CD14-positive monocyte (primary cell): ENCODE results near the gene GAB1. TPM values are rescaled to one million over a fixed set of nuclear protein-coding genes. Genes with fewer than 3 reads are reported as not detected.

ENCODE experiments used
- DNase-seq, 3 donors: peaks; one replicate each; pipeline ENCODE4 v3.0.0-alpha.2; 2011 to 2022
- H2AFZ ChIP-seq: 2 replicates; pipeline ENCODE4 v1.6.0; 2012; ENCODE audit warnings: mild to moderate bottlenecking, low read depth, low read length, inconsistent platforms; ENCODE audit not compliant: insufficient read depth, poor library complexity, severe bottlenecking
- H3K27ac ChIP-seq, 2 donors: 1 replicate in 1 of 2; 2 replicates in 1 of 2; pipeline ENCODE4 v1.5.1; 2012 to 2013; ENCODE audit warnings: low read length in 2 of 2, control low read depth in 1 of 2, inconsistent platforms in 1 of 2, low read depth in 1 of 2, mild to moderate bottlenecking in 1 of 2
- H3K27me3 ChIP-seq, 2 donors: one replicate each; pipeline versions ENCODE4 v1.6.0 to v1.6.1; 2011 to 2013; ENCODE audit warnings: low read length in 2 of 2; ENCODE audit not compliant: control insufficient read depth in 2 of 2, insufficient read depth in 2 of 2
- H3K36me3 ChIP-seq, 2 donors: replicated peaks in 1 of 2; 1 replicate in 1 of 2; 2 replicates in 1 of 2; pipeline versions ENCODE4 v1.5.1 to v1.6.1; 2012 to 2013; ENCODE audit warnings: low read length in 2 of 2, control low read depth in 1 of 2, inconsistent platforms in 1 of 2, mild to moderate bottlenecking in 1 of 2; ENCODE audit not compliant: insufficient read depth in 2 of 2, control insufficient read depth in 1 of 2
- H3K4me1 ChIP-seq, 2 donors: 1 replicate in 1 of 2; 2 replicates in 1 of 2; pipeline versions ENCODE4 v1.5.1 to v1.6.1; 2012 to 2013; ENCODE audit warnings: low read length in 2 of 2, control low read depth in 1 of 2, inconsistent platforms in 1 of 2, mild to moderate bottlenecking in 1 of 2, moderate library complexity in 1 of 2; ENCODE audit not compliant: insufficient read depth in 2 of 2, control insufficient read depth in 1 of 2
- H3K4me2 ChIP-seq: replicated peaks from 2 replicates; pipeline ENCODE3; 2012; ENCODE audit warnings: low read length, moderate library complexity, mild to moderate bottlenecking; ENCODE audit not compliant: poor library complexity, severe bottlenecking; ENCODE audit errors: extremely low read depth
- H3K4me3 ChIP-seq, 3 experiments: fragments of 200-600 bp in 1 of 3; sonication (generic) in 1 of 3; replicated peaks in 1 of 3; 1 replicate in 2 of 3; 2 replicates in 1 of 3; pipeline ENCODE4 v1.5.1; 2011 to 2013; ENCODE audit warnings: low read length in 3 of 3, mild to moderate bottlenecking in 3 of 3, control low read depth in 2 of 3, low read depth in 2 of 3, inconsistent platforms in 1 of 3, moderate library complexity in 1 of 3
- H3K79me2 ChIP-seq: 2 replicates; pipeline ENCODE4 v1.6.0; 2012; ENCODE audit warnings: mild to moderate bottlenecking, control low read depth, inconsistent platforms, low read length, moderate library complexity; ENCODE audit not compliant: insufficient read depth
- H3K9ac ChIP-seq: 2 replicates; pipeline ENCODE4 v1.6.0; 2017; ENCODE audit warnings: low read length, mild to moderate bottlenecking; ENCODE audit not compliant: insufficient read depth, poor library complexity, severe bottlenecking
- H3K9me3 ChIP-seq, 2 donors: replicated peaks in 1 of 2; 1 replicate in 1 of 2; 2 replicates in 1 of 2; pipeline versions ENCODE4 v1.5.1 to v1.6.1; 2012 to 2013; ENCODE audit warnings: low read length in 2 of 2, control low read depth in 1 of 2; ENCODE audit not compliant: control insufficient read depth in 1 of 2, insufficient read depth in 1 of 2
- H4K20me1 ChIP-seq: 2 replicates; pipeline ENCODE4 v1.6.0; 2012; ENCODE audit warnings: mild to moderate bottlenecking, low read length, control low read depth, moderate library complexity; ENCODE audit not compliant: insufficient read depth
- H3K27ac Mint-ChIP-seq, 7 donors: one replicate each; pipeline ENCODE4 v1.8.0; 2020; ENCODE audit warnings: mild to moderate bottlenecking in 7 of 7, mixed read lengths in 7 of 7, moderate library complexity in 6 of 7, inconsistent platforms in 2 of 7
- H3K27me3 Mint-ChIP-seq, 3 donors: one replicate each; pipeline ENCODE4 v1.8.0; 2021 to 2022; ENCODE audit warnings: low read depth in 3 of 3, mild to moderate bottlenecking in 3 of 3, mixed read lengths in 3 of 3, moderate library complexity in 3 of 3, inconsistent platforms in 1 of 3
- H3K36me3 Mint-ChIP-seq, 2 donors: one replicate each; pipeline ENCODE4 v1.8.0; 2020; ENCODE audit warnings: mixed read lengths in 2 of 2, inconsistent platforms in 1 of 2, mild to moderate bottlenecking in 1 of 2
- H3K4me1 Mint-ChIP-seq: one replicate; pipeline ENCODE4 v1.8.0; 2020; ENCODE audit warnings: mild to moderate bottlenecking, mixed read lengths
- H3K4me3 Mint-ChIP-seq, 2 donors: one replicate each; pipeline ENCODE4 v1.8.0; 2020; ENCODE audit warnings: mild to moderate bottlenecking in 2 of 2, mixed read lengths in 2 of 2, moderate library complexity in 1 of 2
- H3K9me3 Mint-ChIP-seq, 7 donors: one replicate each; pipeline ENCODE4 v1.8.0; 2020 to 2022; ENCODE audit warnings: mixed read lengths in 7 of 7, mild to moderate bottlenecking in 6 of 7, moderate library complexity in 6 of 7, inconsistent platforms in 2 of 7
- CTCF ChIP-seq: fragments of 200-600 bp; IDR thresholded peaks from one replicate; pipeline ENCODE4 v1.8.0; 2022; ENCODE audit warnings: antibody characterized with exemption, mild to moderate bottlenecking
- WGBS: methylation state at CpG from one replicate; pipeline ENCODE4 v1.1.5; 2013; ENCODE audit warnings: missing lambda C conversion rate; ENCODE audit not compliant: insufficient coverage; 5-methylcytosine and 5-hydroxymethylcytosine counted together
- intact Hi-C, 2 donors: fragments of 100-400 bp; cut with micrococcal nuclease; formaldehyde crosslinking; loops; one replicate each; pipeline versions ENCODE4 v1.15.0 to v1.15.1; 2023
- polyA plus RNA-seq, 3 donors: library from polyadenylated mRNA; depleted of rRNA in 1 of 3; unstranded in 2 of 3; stranded (reverse) in 1 of 3; fragments of 300-500 nt in 2 of 3; fragments of >200 nt in 1 of 3; fragmentation: Illumina TruSeq in 2 of 3; gene quantifications; 1 replicate in 2 of 3; 2 replicates in 1 of 3; pipeline ENCODE4 v1.2.3, GENCODE V29; 2012 to 2021

GAB1 gene
- polyA plus RNA-seq, 3 donors, result 0.55 to 7.3 (median 0.69) TPM

GRCh38 chr4:143384381-143384994 lies 47.8 kb downstream of the GAB1 start:
- Histone ChIP-seq H4K20me1 (peaks cover 47% of the 10 kb centered on the region), H3K9ac (no peak overlapping the region), H3K4me1 (peaks cover 6 to 8% of the 10 kb centered on the region in 2 donors), H3K27me3 (no peaks in the 10 kb centered on the region), H3K4me2 (no peak overlapping the region), H3K27ac (no peak overlapping the region), H2AFZ (no peak overlapping the region), H3K79me2 (peaks cover 13% of the 10 kb centered on the region), H3K9me3 (no peaks in the 10 kb centered on the region), H3K36me3 (no peaks in the 10 kb centered on the region), H3K4me3 (no peak overlapping the region)
- 85% methylated on average over 4 of the region's 4 CpGs for WGBS
- H3K27me3 Mint-ChIP-seq, result no peaks in the 10 kb centered on the region
- intact Hi-C loops, result no loop called here
- no peaks in the 10 kb centered on the region for H3K9me3 Mint-ChIP-seq
- peaks cover 23% of the 10 kb centered on the region for H3K4me1 Mint-ChIP-seq
- no peak overlapping the region for H3K4me3 Mint-ChIP-seq
- H3K27ac Mint-ChIP-seq, result no peak overlapping the region
- H3K36me3 Mint-ChIP-seq, result peaks cover 4 to 5% of the 10 kb centered on the region in 2 donors
- no peak for DNase-seq
- no peak for TF ChIP-seq CTCF

DNA sequence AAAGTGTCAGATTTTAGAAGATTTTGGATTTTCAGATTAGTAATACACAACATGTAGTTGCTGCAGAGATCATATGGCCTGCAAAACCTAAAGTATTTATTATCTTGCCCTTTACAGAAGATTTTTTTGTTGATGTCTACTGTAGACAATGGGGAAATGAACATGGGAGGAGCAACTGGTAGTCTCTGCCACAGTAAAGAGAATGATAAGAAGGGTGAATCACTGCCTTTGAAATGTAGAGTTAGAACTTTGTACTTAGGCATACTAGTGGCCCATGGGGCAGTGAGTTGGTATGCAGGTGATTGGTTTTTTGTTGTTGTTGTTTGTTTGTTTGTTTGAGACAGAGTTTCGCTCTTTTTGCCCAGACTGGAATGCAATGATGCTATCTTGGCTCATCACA lies 50.1 kb downstream of the GAB1 start:
- WGBS, result no CpG with 5 or more reads among the region's 1 CpG
- Histone ChIP-seq H3K9me3 (no peaks in the 10 kb centered on the region), H3K79me2 (peaks cover 5% of the 10 kb centered on the region), H3K27me3 (no peaks in the 10 kb centered on the region), H3K4me3 (no peak overlapping the region), H3K4me2 (no peak overlapping the region), H3K4me1 (peaks cover 20 to 30% of the 10 kb centered on the region in 2 donors), H3K27ac (no peak overlapping the region), H4K20me1 (peaks cover 47% of the 10 kb centered on the region), H3K36me3 (no peaks in the 10 kb centered on the region), H3K9ac (no peak overlapping the region), H2AFZ (no peak overlapping the region)
- Mint-ChIP-seq H3K36me3 (peaks cover 0 to 7% of the 10 kb centered on the region in 2 donors), H3K4me3 (no peak overlapping the region), H3K27ac (no peak overlapping the region), H3K9me3 (no peaks in the 10 kb centered on the region), H3K4me1 (peaks cover 37% of the 10 kb centered on the region), H3K27me3 (no peaks in the 10 kb centered on the region)
- DNase-seq, result no peak
- TF ChIP-seq CTCF, result no peak
- intact Hi-C loops, result no loop called here
